SU-DHL-6 (cell line): ENCODE measurements around the gene F2RL3.

Experiments used
- H2AFZ ChIP-seq: fragments of 200-600 bp; sonication (generic); 2 replicates; pipeline ENCODE4 v1.6.1; 2014; ENCODE audit warnings: low read depth, mild to moderate bottlenecking, moderate library complexity, mixed read lengths, antibody characterized with exemption, low read length; ENCODE audit not compliant: severe bottlenecking
- H3F3A ChIP-seq: fragments of 200-600 bp; shearing (Covaris generic); 2 replicates; pipeline ENCODE4 v1.6.0; 2016; ENCODE audit warnings: antibody characterized with exemption, mild to moderate bottlenecking; ENCODE audit not compliant: insufficient read depth
- H3K27ac ChIP-seq: fragments of 200-600 bp; sonication (generic); 2 replicates; pipeline ENCODE4 v1.5.1; 2016; ENCODE audit warnings: low read depth, mild to moderate bottlenecking, low read length, moderate library complexity, mixed read lengths
- H3K27me3 ChIP-seq: fragments of 200-600 bp; sonication (generic), shearing (Covaris generic); 2 replicates; pipeline ENCODE4 v1.6.0; 2014; ENCODE audit warnings: mild to moderate bottlenecking, low read length
- H3K36me3 ChIP-seq: fragments of 200-600 bp; sonication (generic); 2 replicates; pipeline ENCODE4 v1.6.1; 2014; ENCODE audit warnings: mild to moderate bottlenecking, low read length, mixed read lengths
- H3K4me2 ChIP-seq: fragments of 300-600, 200-600 bp; shearing (Covaris generic), sonication (generic); 2 replicates; pipeline ENCODE4 v1.6.0; 2014; ENCODE audit warnings: low read length, low read depth, mild to moderate bottlenecking; ENCODE audit not compliant: poor library complexity, severe bottlenecking
- H3K4me3 ChIP-seq: fragments of 200-600 bp; sonication (generic); 2 replicates; pipeline ENCODE4 v1.5.1; 2014; ENCODE audit warnings: antibody characterized with exemption, low read length, mild to moderate bottlenecking, mixed read lengths; ENCODE audit not compliant: insufficient read depth, poor library complexity, severe bottlenecking
- H3K79me2 ChIP-seq: fragments of 200-600 bp; sonication (generic); 2 replicates; pipeline ENCODE4 v1.6.1; 2014; ENCODE audit warnings: mild to moderate bottlenecking, low read length, moderate library complexity; ENCODE audit not compliant: insufficient read depth
- H3K9ac ChIP-seq: fragments of 200-600 bp; sonication (generic); 2 replicates; pipeline ENCODE4 v1.7.0; 2014; ENCODE audit warnings: mild to moderate bottlenecking, low read length
- H3K9me2 ChIP-seq: fragments of 200-600 bp; sonication (generic); replicated peaks from 2 replicates; pipeline ENCODE4 v1.6.1; 2014; ENCODE audit warnings: low read length; ENCODE audit not compliant: insufficient read depth
- H3K9me3 ChIP-seq: fragments of 200-600 bp; sonication (generic); 2 replicates; pipeline ENCODE4 v1.6.1; 2014; ENCODE audit warnings: low read length, mixed read lengths; ENCODE audit not compliant: insufficient read depth
- H4K20me1 ChIP-seq: fragments of 200-600 bp; sonication (generic); 2 replicates; pipeline ENCODE4 v1.6.1; 2014; ENCODE audit warnings: low read depth, mild to moderate bottlenecking, antibody characterized with exemption, low read length, moderate library complexity, mixed read lengths
- EZH2phosphoT487 ChIP-seq: fragments of 200-600 bp; sonication (generic), shearing (Covaris generic); conservative IDR thresholded peaks from 2 replicates; pipeline ENCODE4 v1.6.1; 2018; ENCODE audit warnings: mild to moderate bottlenecking, antibody characterized with exemption, low read length, moderate library complexity, mixed read lengths
- TF ChIP-seq, protein P1 (sequence below): fragments of 200-600 bp; sonication (generic); IDR thresholded peaks from one replicate; pipeline ENCODE4 v1.5.1; 2017; ENCODE audit warnings: antibody characterized with exemption, mild to moderate bottlenecking, low read length, moderate library complexity; ENCODE audit not compliant: insufficient read depth, poor library complexity, severe bottlenecking

Gene F2RL3

GRCh38 chr19:16911046-16911445, 22.2 kb downstream of the F2RL3 start:
- Histone ChIP-seq H3K9me3 (peaks cover 19% of the 10 kb centered on the region), H4K20me1 (no peaks in the 10 kb centered on the region), H3K27me3 (no peaks in the 10 kb centered on the region), H3F3A (no peaks in the 10 kb centered on the region), H3K79me2 (no peaks in the 10 kb centered on the region), H3K36me3 (no peaks in the 10 kb centered on the region), H3K4me2 (no peak overlapping the region), H3K9me2 (no peaks in the 10 kb centered on the region), H3K27ac (no peak overlapping the region), H2AFZ (no peak overlapping the region), H3K4me3 (no peak overlapping the region), H3K9ac (no peak overlapping the region)
- TF ChIP-seq EZH2phosphoT487, result no peak
- TF ChIP-seq, protein P1, sequence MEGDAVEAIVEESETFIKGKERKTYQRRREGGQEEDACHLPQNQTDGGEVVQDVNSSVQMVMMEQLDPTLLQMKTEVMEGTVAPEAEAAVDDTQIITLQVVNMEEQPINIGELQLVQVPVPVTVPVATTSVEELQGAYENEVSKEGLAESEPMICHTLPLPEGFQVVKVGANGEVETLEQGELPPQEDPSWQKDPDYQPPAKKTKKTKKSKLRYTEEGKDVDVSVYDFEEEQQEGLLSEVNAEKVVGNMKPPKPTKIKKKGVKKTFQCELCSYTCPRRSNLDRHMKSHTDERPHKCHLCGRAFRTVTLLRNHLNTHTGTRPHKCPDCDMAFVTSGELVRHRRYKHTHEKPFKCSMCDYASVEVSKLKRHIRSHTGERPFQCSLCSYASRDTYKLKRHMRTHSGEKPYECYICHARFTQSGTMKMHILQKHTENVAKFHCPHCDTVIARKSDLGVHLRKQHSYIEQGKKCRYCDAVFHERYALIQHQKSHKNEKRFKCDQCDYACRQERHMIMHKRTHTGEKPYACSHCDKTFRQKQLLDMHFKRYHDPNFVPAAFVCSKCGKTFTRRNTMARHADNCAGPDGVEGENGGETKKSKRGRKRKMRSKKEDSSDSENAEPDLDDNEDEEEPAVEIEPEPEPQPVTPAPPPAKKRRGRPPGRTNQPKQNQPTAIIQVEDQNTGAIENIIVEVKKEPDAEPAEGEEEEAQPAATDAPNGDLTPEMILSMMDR, result no peak

GRCh38 chr19:16912780-16913179, 24.0 kb downstream of the F2RL3 start:
- Histone ChIP-seq H4K20me1 (no peaks in the 10 kb centered on the region), H3K79me2 (no peaks in the 10 kb centered on the region), H3K27me3 (no peaks in the 10 kb centered on the region), H3K9ac (no peak overlapping the region), H3K9me3 (peaks cover 19% of the 10 kb centered on the region), H3K9me2 (no peaks in the 10 kb centered on the region), H3K27ac (no peak overlapping the region), H3K4me2 (no peak overlapping the region), H2AFZ (no peak overlapping the region), H3K4me3 (no peak overlapping the region), H3K36me3 (no peaks in the 10 kb centered on the region), H3F3A (no peaks in the 10 kb centered on the region)
- TF ChIP-seq, protein P1, result no peak
- no peak for TF ChIP-seq EZH2phosphoT487

DNA sequence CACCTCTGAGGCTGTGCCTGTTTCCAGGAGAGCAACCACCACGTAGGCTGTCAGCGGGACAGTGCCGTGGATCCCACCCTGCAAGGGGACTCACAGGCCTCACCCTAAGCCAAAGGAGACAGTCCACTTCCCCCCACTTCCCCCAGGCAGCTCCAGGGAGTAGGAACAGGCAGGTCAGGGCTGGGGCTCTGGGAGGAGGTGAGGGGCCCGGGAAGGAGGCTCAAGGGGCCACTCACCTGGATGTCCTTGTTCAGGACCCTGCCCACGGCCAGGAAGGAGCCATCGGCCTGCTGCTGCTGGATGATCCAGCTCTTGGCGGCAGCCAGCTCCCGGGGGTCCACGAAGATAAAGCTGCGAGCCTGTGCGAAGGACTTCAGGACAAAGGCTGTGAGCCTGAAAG, 25.6 kb downstream of the F2RL3 start:
- Histone ChIP-seq H2AFZ (no peak overlapping the region), H3K9ac (no peak overlapping the region), H3K9me2 (no peaks in the 10 kb centered on the region), H3F3A (no peaks in the 10 kb centered on the region), H3K4me3 (no peak overlapping the region), H3K79me2 (no peaks in the 10 kb centered on the region), H4K20me1 (no peaks in the 10 kb centered on the region), H3K27ac (no peak overlapping the region), H3K9me3 (peaks cover 19% of the 10 kb centered on the region), H3K4me2 (no peak overlapping the region), H3K36me3 (no peaks in the 10 kb centered on the region), H3K27me3 (no peaks in the 10 kb centered on the region)
- TF ChIP-seq, protein P1, result no peak
- no peak for TF ChIP-seq EZH2phosphoT487
